Fibroblast of villous mesenchyme (primary cell): ENCODE results near the gene KCND3. TPM values are rescaled to one million over a fixed set of nuclear protein-coding genes. Genes with fewer than 3 reads are reported as not detected.

Source experiments
- DNase-seq: peaks from one replicate; pipeline ENCODE4 v3.0.0-alpha.2; 2010; ENCODE audit warnings: low read depth
- H3K4me3 ChIP-seq: 2 replicates; pipeline ENCODE4 v1.5.1; 2011; ENCODE audit warnings: low read depth, mild to moderate bottlenecking, low read length
- CTCF ChIP-seq: IDR thresholded peaks from 2 replicates; pipeline ENCODE4 v1.5.1; 2012; ENCODE audit warnings: low read depth, mild to moderate bottlenecking, low read length; ENCODE audit not compliant: insufficient read depth
- total RNA-seq: library from RNA; depleted of rRNA; stranded (reverse); fragments of >200 nt; gene quantifications from 2 replicates; pipeline ENCODE4 v1.2.3, GENCODE V29; 2012

Gene KCND3
- total RNA-seq, 1 donor, result 1.7 TPM

DNA sequence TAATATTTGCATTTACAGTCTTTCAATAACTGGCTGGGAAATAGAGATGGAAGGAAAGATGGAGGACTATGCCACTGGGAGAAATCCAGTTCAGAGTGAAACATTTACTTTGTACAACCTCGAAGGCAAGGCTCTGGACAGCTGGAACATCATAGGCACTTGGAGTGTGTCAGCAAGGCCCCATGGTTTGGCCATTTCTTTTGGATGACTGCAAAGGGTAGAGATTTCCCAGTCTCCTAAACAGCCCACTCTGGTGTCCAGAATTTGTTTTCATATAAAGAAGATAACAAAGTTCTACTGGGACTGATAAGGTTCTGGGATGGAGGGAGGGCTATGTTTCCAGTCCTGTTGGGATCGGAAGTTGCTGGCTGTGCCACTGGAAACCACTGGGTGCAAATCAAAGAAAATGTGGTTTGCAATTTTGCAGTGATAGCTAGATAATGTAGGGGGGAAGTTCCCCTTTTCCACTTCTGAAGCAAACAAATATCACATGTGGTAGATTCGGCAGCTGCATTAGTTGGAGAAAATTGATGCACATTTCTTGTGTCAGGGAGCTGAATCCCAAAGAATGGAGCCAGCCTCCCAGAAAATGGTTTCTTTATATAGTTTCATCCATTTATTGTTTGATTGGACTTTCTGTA, 16.2 kb downstream of the KCND3 start:
- no peak overlapping the region for H3K4me3 ChIP-seq
- DNase-seq, result no peak
- no peak for TF ChIP-seq CTCF

- DNase-seq, result no peak
- H3K4me3 ChIP-seq, result no peak overlapping the region
- no peak for TF ChIP-seq CTCF
Measured at GRCh38 chr1:111971396-111971795, 18.1 kb downstream of the KCND3 start.

DNA sequence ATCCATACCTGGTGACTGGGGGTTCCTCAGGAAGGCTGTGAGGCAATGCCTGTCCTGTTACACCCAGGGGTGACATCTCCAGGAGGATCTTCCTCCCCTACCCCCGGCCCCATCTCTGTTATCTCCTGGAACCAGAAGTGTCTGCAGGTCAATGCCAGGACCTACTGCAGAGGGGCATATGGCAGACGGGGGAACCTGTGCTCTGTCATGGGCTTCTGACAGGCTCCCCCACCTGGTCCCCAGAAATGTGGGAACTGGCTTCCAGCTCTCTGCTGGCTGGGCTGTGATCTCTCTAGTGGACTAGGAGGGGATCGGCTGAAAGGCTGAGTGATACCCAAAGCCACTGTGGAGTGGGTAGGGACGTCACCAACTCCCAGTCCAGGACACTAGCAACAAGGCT, 21.0 kb downstream of the KCND3 start:
- no peak for DNase-seq
- no peak overlapping the region for H3K4me3 ChIP-seq
- TF ChIP-seq CTCF, result no peak

- DNase-seq, result no peak
- no peak for TF ChIP-seq CTCF
Measured at GRCh38 chr1:111967886-111968285, 21.6 kb downstream of the KCND3 start.

GRCh38 chr1:111967067-111967690, 22.3 kb downstream of the KCND3 start:
- no peak for TF ChIP-seq CTCF
- no peak overlapping the region for H3K4me3 ChIP-seq

More at GRCh38 chr1:111967886-111968285, 21.6 kb downstream of the KCND3 start:
- H3K4me3 ChIP-seq, result no peak overlapping the region

DNA sequence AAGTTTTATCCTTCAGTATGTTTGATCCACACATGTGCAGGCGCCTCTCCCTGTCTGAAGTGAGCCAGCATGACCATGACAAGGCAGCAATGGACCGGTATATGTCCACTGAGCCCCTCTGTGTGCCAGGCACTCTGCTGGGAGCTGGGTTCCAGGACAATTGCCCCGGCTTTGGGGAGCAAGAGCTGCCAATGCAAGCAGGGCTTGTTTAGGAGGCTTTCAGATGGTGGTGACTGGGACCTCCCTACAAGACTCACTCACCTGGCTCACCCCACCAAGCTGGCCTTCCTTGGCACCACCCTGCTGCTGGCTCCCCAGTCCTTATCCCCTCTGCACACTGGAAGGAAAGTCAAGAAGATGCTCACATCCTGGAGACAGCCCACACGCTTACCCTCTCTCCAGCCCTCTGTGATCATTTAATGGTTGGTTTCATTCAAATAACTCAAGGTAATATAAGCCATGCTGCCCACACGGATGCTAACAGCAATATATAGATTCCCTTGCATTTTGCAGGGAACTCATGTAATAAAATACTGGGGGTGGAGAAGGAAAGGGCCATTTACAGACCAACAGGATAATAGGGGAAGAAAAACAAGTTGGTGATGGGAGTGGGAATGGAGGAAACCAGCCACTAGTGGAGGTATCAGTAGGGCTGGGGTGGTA, 23.6 kb downstream of the KCND3 start:
- TF ChIP-seq CTCF, result no peak
- DNase-seq, result no peak
- H3K4me3 ChIP-seq, result no peak overlapping the region

More at GRCh38 chr1:111967067-111967690, 22.3 kb downstream of the KCND3 start:
- DNase-seq, result no peak
